Glutamatergic neuron (in vitro differentiated cells): ENCODE results near the gene C22orf31. TPM values are rescaled to one million over a fixed set of nuclear protein-coding genes. Genes with fewer than 3 reads are reported as not detected.

Experiments
- DNase-seq: peaks from one replicate; pipeline ENCODE4 v3.0.0; 2022
- H3K27ac Mint-ChIP-seq: one replicate; pipeline ENCODE4 v1.8.0; 2020; ENCODE audit warnings: mild to moderate bottlenecking, mixed read lengths, inconsistent platforms; ENCODE audit not compliant: unreplicated experiment
- H3K27me3 Mint-ChIP-seq: one replicate; pipeline ENCODE4 v1.8.0; 2020; ENCODE audit warnings: mild to moderate bottlenecking, moderate library complexity, mixed read lengths, inconsistent platforms; ENCODE audit not compliant: unreplicated experiment
- H3K36me3 Mint-ChIP-seq: one replicate; pipeline ENCODE4 v1.8.0; 2020; ENCODE audit warnings: mild to moderate bottlenecking, mixed read lengths, inconsistent platforms; ENCODE audit not compliant: unreplicated experiment
- H3K4me1 Mint-ChIP-seq: one replicate; pipeline ENCODE4 v1.8.0; 2020; ENCODE audit warnings: mild to moderate bottlenecking, low read depth, mixed read lengths, inconsistent platforms; ENCODE audit not compliant: unreplicated experiment
- H3K4me3 Mint-ChIP-seq: one replicate; pipeline ENCODE4 v1.8.0; 2020; ENCODE audit warnings: mild to moderate bottlenecking, mixed read lengths, inconsistent platforms; ENCODE audit not compliant: unreplicated experiment
- H3K9me3 Mint-ChIP-seq: one replicate; pipeline ENCODE4 v1.8.0; 2020; ENCODE audit warnings: mild to moderate bottlenecking, moderate library complexity, mixed read lengths, inconsistent platforms; ENCODE audit not compliant: unreplicated experiment
- CTCF ChIP-seq: fragments of 200-600 bp; sonication (generic); IDR thresholded peaks from one replicate; pipeline ENCODE4 v1.5.0; 2021; ENCODE audit not compliant: partially characterized antibody, unreplicated experiment
- total RNA-seq: library from RNA; stranded (reverse); fragmentation: NEBNext Ultra II Directional; extraction: Animal tissue kit (Norgen Biotek cat#: 25700); gene quantifications from one replicate; pipeline ENCODE4 v1.2.1, GENCODE V29; 2021; ENCODE audit not compliant: unreplicated experiment

C22orf31 gene
- total RNA-seq, 1 donor from 2014 or later = not detected

- no peak for DNase-seq
- Mint-ChIP-seq H3K36me3 (no peaks in the 10 kb centered on the region), H3K4me1 (peaks cover 24% of the 10 kb centered on the region)
Measured at GRCh38 chr22:29030016-29030617, 31.5 kb downstream of the C22orf31 start.

GRCh38 chr22:29029202-29030000, 32.2 kb downstream of the C22orf31 start:
- no peak for TF ChIP-seq CTCF
- no peak overlapping the region for H3K4me3 Mint-ChIP-seq
- peaks cover 2% of the 10 kb centered on the region for H3K9me3 Mint-ChIP-seq
- H3K4me1 Mint-ChIP-seq = peaks cover 24% of the 10 kb centered on the region
- no peak for DNase-seq
- no peak overlapping the region for H3K27ac Mint-ChIP-seq
- no peaks in the 10 kb centered on the region for H3K27me3 Mint-ChIP-seq
- no peaks in the 10 kb centered on the region for H3K36me3 Mint-ChIP-seq

More at GRCh38 chr22:29030016-29030617, 31.5 kb downstream of the C22orf31 start:
- Mint-ChIP-seq H3K27ac (no peak overlapping the region), H3K9me3 (peaks cover 2% of the 10 kb centered on the region), H3K4me3 (peak overlapping the region; percentile 61), H3K27me3 (peaks cover 2% of the 10 kb centered on the region)
- no peak for TF ChIP-seq CTCF

- Mint-ChIP-seq H3K27me3 (no peaks in the 10 kb centered on the region), H3K9me3 (peaks cover 2% of the 10 kb centered on the region), H3K36me3 (no peaks in the 10 kb centered on the region), H3K4me3 (no peak overlapping the region), H3K27ac (no peak overlapping the region), H3K4me1 (peaks cover 24% of the 10 kb centered on the region)
- TF ChIP-seq CTCF = no peak
- DNase-seq = no peak
Measured at GRCh38 chr22:29028468-29028867, 33.2 kb downstream of the C22orf31 start.

GRCh38 chr22:29026579-29026978, 35.1 kb downstream of the C22orf31 start:
- no peak for DNase-seq
- H3K36me3 Mint-ChIP-seq = no peaks in the 10 kb centered on the region
- peaks cover 24% of the 10 kb centered on the region for H3K4me1 Mint-ChIP-seq
- no peak overlapping the region for H3K4me3 Mint-ChIP-seq
- H3K9me3 Mint-ChIP-seq = no peaks in the 10 kb centered on the region
- no peak overlapping the region for H3K27ac Mint-ChIP-seq
- TF ChIP-seq CTCF = no peak
- H3K27me3 Mint-ChIP-seq = no peaks in the 10 kb centered on the region
